Prostate gland (tissue), 2 donors: Measurements from ENCODE around the gene RHBDD1.

Source experiments
- POLR2A ChIP-seq: fragments of 450-650 bp; IDR thresholded peaks from one replicate; pipeline ENCODE4 v1.6.1; 2016; ENCODE audit warnings: antibody characterized with exemption, mild to moderate bottlenecking
- POLR2AphosphoS5 ChIP-seq: sonication (generic); formaldehyde crosslinking; IDR thresholded peaks from one replicate; pipeline ENCODE4 v1.6.1; 2017; ENCODE audit warnings: antibody characterized with exemption
- TF ChIP-seq, protein P1 (sequence below), 4 experiments: fragments of 200-600 bp in 2 of 4; fragments of 450-650 bp in 2 of 4; sonication (generic) in 2 of 4; IDR thresholded peaks; 1 replicate in 3 of 4; 2 replicates in 1 of 4; pipeline ENCODE4 v1.5.1; 2016 to 2019; ENCODE audit warnings: antibody characterized with exemption in 4 of 4, mild to moderate bottlenecking in 2 of 4, moderate library complexity in 2 of 4

DNA sequence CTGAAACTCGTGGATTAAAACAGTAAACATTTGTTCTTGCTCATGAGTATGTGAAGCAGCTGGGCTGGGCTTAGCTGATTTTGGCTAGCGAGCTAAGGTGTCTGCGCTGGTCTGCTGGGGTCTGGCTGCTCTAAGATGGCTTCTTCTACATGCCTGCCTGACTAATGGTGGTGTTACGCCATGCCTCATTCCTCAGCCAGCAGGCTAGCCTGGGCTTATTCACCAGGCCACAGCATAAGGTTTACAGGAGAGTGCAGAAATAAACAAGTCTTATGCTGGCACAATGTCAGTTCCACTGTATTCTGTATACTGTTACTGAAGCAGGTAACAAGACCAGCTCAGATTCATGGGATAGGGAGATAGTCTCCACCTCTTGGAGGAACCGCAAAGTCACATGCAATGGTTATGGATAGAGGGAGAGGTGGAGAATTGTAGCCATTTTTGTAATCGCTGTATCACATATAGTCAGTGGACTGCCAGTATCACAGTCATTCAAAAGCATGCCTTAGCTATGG is 80.0 kb downstream of the RHBDD1 start:
- TF ChIP-seq, protein P1, sequence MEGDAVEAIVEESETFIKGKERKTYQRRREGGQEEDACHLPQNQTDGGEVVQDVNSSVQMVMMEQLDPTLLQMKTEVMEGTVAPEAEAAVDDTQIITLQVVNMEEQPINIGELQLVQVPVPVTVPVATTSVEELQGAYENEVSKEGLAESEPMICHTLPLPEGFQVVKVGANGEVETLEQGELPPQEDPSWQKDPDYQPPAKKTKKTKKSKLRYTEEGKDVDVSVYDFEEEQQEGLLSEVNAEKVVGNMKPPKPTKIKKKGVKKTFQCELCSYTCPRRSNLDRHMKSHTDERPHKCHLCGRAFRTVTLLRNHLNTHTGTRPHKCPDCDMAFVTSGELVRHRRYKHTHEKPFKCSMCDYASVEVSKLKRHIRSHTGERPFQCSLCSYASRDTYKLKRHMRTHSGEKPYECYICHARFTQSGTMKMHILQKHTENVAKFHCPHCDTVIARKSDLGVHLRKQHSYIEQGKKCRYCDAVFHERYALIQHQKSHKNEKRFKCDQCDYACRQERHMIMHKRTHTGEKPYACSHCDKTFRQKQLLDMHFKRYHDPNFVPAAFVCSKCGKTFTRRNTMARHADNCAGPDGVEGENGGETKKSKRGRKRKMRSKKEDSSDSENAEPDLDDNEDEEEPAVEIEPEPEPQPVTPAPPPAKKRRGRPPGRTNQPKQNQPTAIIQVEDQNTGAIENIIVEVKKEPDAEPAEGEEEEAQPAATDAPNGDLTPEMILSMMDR (IDR thresholded peaks at IDR 0.05): no peak
- no peak for TF ChIP-seq POLR2A
- no peak for TF ChIP-seq POLR2AphosphoS5
